HG02938 (cell line): ENCODE measurements around the gene EYA2.

ENCODE experiments used
- ATAC-seq: cut with Tn5 transposase; IDR thresholded peaks from one replicate; pipeline ENCODE4 v1.9.1; 2021; ENCODE audit warnings: mild to moderate bottlenecking, moderate library complexity; ENCODE audit not compliant: unreplicated experiment

EYA2 gene

GRCh38 chr20:47127999-47128398 is 233.4 kb downstream of the EYA2 start:
- ATAC-seq = no peak

- ATAC-seq = no peak
Measured at GRCh38 chr20:47129306-47129705, 234.7 kb downstream of the EYA2 start.

GRCh38 chr20:47133809-47134456 is 239.3 kb downstream of the EYA2 start:
- no peak for ATAC-seq

GRCh38 chr20:47136782-47137181 is 242.1 kb downstream of the EYA2 start:
- ATAC-seq = no peak

- no peak for ATAC-seq
Measured at GRCh38 chr20:47137231-47137870, 242.7 kb downstream of the EYA2 start.

GRCh38 chr20:47139934-47140535 is 245.4 kb downstream of the EYA2 start:
- no peak for ATAC-seq

- no peak for ATAC-seq
Measured at GRCh38 chr20:47141350-47141921, 246.8 kb downstream of the EYA2 start.

GRCh38 chr20:47141941-47142773 is 247.5 kb downstream of the EYA2 start:
- no peak for ATAC-seq

GRCh38 chr20:47142774-47143170 is 248.1 kb downstream of the EYA2 start:
- no peak for ATAC-seq

GRCh38 chr20:47143657-47144056 is 249.0 kb downstream of the EYA2 start:
- no peak for ATAC-seq

GRCh38 chr20:47144463-47144862 is 249.8 kb downstream of the EYA2 start:
- ATAC-seq = no peak

- no peak for ATAC-seq
Measured at GRCh38 chr20:47146686-47147085, 252.0 kb downstream of the EYA2 start.

GRCh38 chr20:47148059-47148458 is 253.4 kb downstream of the EYA2 start:
- ATAC-seq = no peak

GRCh38 chr20:47149939-47150338 is 255.3 kb downstream of the EYA2 start:
- no peak for ATAC-seq

- no peak for ATAC-seq
Measured at GRCh38 chr20:47150403-47151152, 255.9 kb downstream of the EYA2 start.

- ATAC-seq = no peak
Measured at GRCh38 chr20:47152068-47152467, 257.4 kb downstream of the EYA2 start.

- no peak for ATAC-seq
Measured at GRCh38 chr20:47154089-47154488, 259.4 kb downstream of the EYA2 start.

- ATAC-seq = no peak
Measured at GRCh38 chr20:47156301-47157137, 261.9 kb downstream of the EYA2 start.

- no peak for ATAC-seq
Measured at GRCh38 chr20:47159166-47159565, 264.5 kb downstream of the EYA2 start.

- ATAC-seq = no peak
Measured at GRCh38 chr20:47160240-47160639, 265.6 kb downstream of the EYA2 start.
